Skin of body (tissue), 2 donors: ENCODE measurements around the gene CASP8. TPM values are rescaled to one million over a fixed set of nuclear protein-coding genes. Genes with fewer than 3 reads are reported as not detected.
"Not testable (repeated sequence)": the region's sequence is repeated elsewhere in the genome, so short reads cannot be mapped to it uniquely, and the experiment has no call there.

Experiments used
- DNase-seq: peaks from one replicate; lab custom pipeline; 2025; lab: John Stamatoyannopoulos, UW
- total RNA-seq: library from RNA; depleted of rRNA; stranded (reverse); fragments of >200 nt; gene quantifications from one replicate; pipeline ENCODE4 v1.2.3, GENCODE V29; 2014

The CASP8 gene
- total RNA-seq, 1 donor from 2014 or later, result 17.0 TPM

GRCh38 chr2:201269764-201270163 is 9.4 kb downstream of the CASP8 start:
- DNase-seq, result no peak

- DNase-seq, result no peak
Measured at GRCh38 chr2:201270293-201271001, 10.1 kb downstream of the CASP8 start.

GRCh38 chr2:201271917-201272316 is 11.6 kb downstream of the CASP8 start:
- DNase-seq, result no peak

- no peak for DNase-seq
Measured at GRCh38 chr2:201273330-201273983, 13.1 kb downstream of the CASP8 start.

GRCh38 chr2:201275069-201275468 is 14.7 kb downstream of the CASP8 start:
- no peak for DNase-seq

- DNase-seq, result no peak
Measured at GRCh38 chr2:201275990-201276389, 15.7 kb downstream of the CASP8 start.

- no peak for DNase-seq
Measured at GRCh38 chr2:201276511-201276910, 16.2 kb downstream of the CASP8 start.

GRCh38 chr2:201279079-201279478 is 18.7 kb downstream of the CASP8 start:
- no peak for DNase-seq

- DNase-seq, result no peak
Measured at GRCh38 chr2:201280191-201281040, 20.1 kb downstream of the CASP8 start.

GRCh38 chr2:201285499-201285898 is 25.2 kb downstream of the CASP8 start:
- no peak for DNase-seq

- DNase-seq, result not testable (repeated sequence)
Measured at GRCh38 chr2:201290457-201291148, 30.3 kb downstream of the CASP8 start.

- no peak for DNase-seq
Measured at GRCh38 chr2:201298462-201299052, 38.2 kb downstream of the CASP8 start.

GRCh38 chr2:201299929-201300328 is 39.6 kb downstream of the CASP8 start:
- DNase-seq, result not testable (repeated sequence)

- no peak for DNase-seq
Measured at GRCh38 chr2:201307876-201308275, 47.5 kb downstream of the CASP8 start.

GRCh38 chr2:201308914-201309313 is 48.6 kb downstream of the CASP8 start:
- no peak for DNase-seq

GRCh38 chr2:201313362-201313761 is 53.0 kb downstream of the CASP8 start:
- DNase-seq, result no peak

- no peak for DNase-seq
Measured at GRCh38 chr2:201319511-201319910, 59.2 kb downstream of the CASP8 start.

- DNase-seq, result no peak
Measured at GRCh38 chr2:201320257-201320656, 59.9 kb downstream of the CASP8 start.

- no peak for DNase-seq
Measured at GRCh38 chr2:201320701-201321100, 60.4 kb downstream of the CASP8 start.

- DNase-seq, result no peak
Measured at GRCh38 chr2:201322772-201323171, 62.4 kb downstream of the CASP8 start.

- no peak for DNase-seq
Measured at GRCh38 chr2:201327678-201328077, 67.3 kb downstream of the CASP8 start.
